Activated CD8-positive, alpha-beta memory T cell treated with anti-CD3 and anti-CD28 coated beads, Interleukin-2, amount 50 U/mL, for 4 hours (primary cell): ENCODE data around the gene DCUN1D3.
"Not testable (repeated sequence)": the region's sequence is repeated elsewhere in the genome, so short reads cannot be mapped to it uniquely, and the experiment has no call there.

Source experiments
- DNase-seq: peaks from one replicate; pipeline ENCODE4 v3.0.0-alpha.2; 2020

Gene DCUN1D3

GRCh38 chr16:20821682-20822081 is 78.5 kb downstream of the DCUN1D3 start:
- DNase-seq, result no peak

DNA sequence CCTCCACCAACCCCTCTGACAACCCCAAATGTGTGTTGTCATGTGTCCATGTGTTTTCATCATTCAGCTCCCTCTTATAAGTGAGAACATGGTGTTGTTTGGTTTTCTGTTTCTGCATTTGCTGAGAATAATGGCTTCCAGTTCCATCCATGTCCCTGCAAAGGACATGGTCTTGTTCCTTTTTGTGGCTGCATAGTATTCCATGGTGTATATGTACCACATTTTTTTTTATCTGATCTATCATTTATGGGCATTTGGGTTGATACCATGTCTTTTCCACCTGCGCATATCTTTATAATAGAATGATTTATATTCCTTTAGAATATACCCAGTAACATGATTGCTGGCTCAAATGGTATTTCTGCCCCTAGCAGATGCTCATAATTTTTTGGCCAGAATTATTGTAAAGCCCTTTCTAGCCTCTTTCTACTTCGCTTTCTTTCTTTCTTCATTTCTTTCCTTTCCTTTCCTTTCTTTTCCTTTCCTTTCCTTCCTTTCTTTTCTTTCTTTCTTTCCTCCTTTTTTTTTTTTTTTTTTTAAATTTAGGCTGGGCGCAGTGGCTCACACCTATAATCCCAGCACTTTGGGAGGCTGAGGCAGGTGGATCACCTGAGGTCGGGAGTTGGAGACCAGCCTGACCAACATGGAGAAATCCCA is 81.1 kb downstream of the DCUN1D3 start:
- DNase-seq, result no peak

GRCh38 chr16:20814784-20815183 is 85.4 kb downstream of the DCUN1D3 start:
- no peak for DNase-seq

DNA sequence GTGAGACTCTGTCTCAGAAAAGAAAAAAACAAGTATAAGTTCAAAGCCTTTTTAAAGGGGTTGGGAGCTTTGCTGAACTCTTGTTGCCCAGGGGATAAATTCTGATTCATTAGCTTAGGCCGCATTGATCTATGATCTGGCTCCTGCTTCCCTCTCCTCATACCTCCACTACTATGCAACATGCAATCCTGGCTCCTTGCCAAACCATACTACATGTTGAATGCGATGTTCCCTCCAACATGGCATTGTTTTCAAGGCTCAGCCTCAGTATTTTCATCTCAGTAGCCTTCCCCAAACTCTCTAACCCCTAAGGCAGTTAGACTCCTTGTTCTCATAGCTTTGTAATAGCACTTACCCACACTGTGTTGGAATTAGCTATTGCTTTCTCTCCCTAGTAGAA is 87.6 kb downstream of the DCUN1D3 start:
- DNase-seq, result no peak

GRCh38 chr16:20811889-20812439 is 88.2 kb downstream of the DCUN1D3 start:
- no peak for DNase-seq

GRCh38 chr16:20807862-20808261 is 92.3 kb downstream of the DCUN1D3 start:
- no peak for DNase-seq

GRCh38 chr16:20806168-20807050 is 93.7 kb downstream of the DCUN1D3 start, which contains the start of the genes ERI2 and REXO5:
TSS of gene ERI2 (minus strand) at chr16:20806472. CDS start at chr16:20806430, 42 bp downstream.
TSS of gene REXO5 (plus strand) at chr16:20806527. CDS start at chr16:20806954, 427 bp downstream.
- peak; percentile 68 for DNase-seq

DNA sequence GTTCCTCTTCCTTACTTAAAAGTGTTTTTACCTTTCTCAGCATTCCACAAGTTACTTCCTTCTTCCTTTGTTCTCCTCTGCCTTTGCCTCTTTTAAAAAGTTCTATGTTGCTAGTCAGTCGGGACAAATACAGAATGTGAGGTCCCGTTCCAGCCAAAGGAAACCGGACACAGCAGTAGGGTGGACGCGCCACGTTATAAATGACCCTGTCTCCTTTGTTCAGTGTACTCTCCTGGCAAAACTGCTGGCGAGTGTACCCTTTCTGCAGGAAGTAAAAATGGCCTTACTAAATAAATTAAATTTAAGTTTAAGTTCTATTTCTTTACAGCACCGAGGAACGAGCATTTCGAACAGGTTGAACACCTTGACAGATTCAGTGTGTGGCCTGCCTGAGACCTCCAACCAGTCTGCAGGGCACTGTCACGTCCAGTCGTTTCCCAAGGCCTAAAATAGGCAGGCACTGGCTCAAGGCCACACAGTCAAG is 94.4 kb downstream of the DCUN1D3 start:
- DNase-seq, result not testable (repeated sequence)
